CD4-positive, alpha-beta memory T cell (primary cell): ENCODE data around the gene SMURF1. TPM values are rescaled to one million over a fixed set of nuclear protein-coding genes. Genes with fewer than 3 reads are reported as not detected.

Experiments used
- polyA plus RNA-seq, 2 donors: library from polyadenylated mRNA; unstranded; fragments of 300-500 nt; fragmentation: Illumina TruSeq; gene quantifications; one replicate each; pipeline ENCODE4 v1.2.3, GENCODE V29; 2021
- total RNA-seq, 2 experiments: library from RNA; stranded (reverse); gene quantifications; one replicate each; pipeline ENCODE4 v1.2.3, GENCODE V29; 2021

SMURF1 gene
- total and polyA plus RNA-seq, 4 experiments from 2014 or later: 0.88 to 23.2 (median 12.9) TPM

Other genes with a start within 250 kb of the SMURF1 start
- gene KPNA7, start 64.0 kb upstream of the SMURF1 start, total RNA-seq: not detected
- gene KPNA7, start 64.0 kb upstream of the SMURF1 start, polyA plus RNA-seq: not detected
- gene MYH16, start 128.7 kb upstream of the SMURF1 start, total RNA-seq: not detected
- not detected for gene MYH16, start 128.7 kb upstream of the SMURF1 start, polyA plus RNA-seq
- gene ARPC1A, start 181.8 kb upstream of the SMURF1 start, total RNA-seq: 10 to 100 TPM; 46.2 to 51.5 TPM
- gene ARPC1A, start 181.8 kb upstream of the SMURF1 start, polyA plus RNA-seq: 10 to 100 TPM; 49.1 to 64.2 TPM
- gene ARPC1B, start 230.6 kb upstream of the SMURF1 start, total RNA-seq: 100 to 1,000 TPM; 188 to 191 TPM
- gene ARPC1B, start 230.6 kb upstream of the SMURF1 start, polyA plus RNA-seq: 100 to 1,000 TPM; 862 to 906 TPM